RWPE1 (cell line): ENCODE results near the gene CALML6.

Experiments
- CTCF ChIA-PET: fragments of 350-600 bp; sonication (Branson Sonifier 250); formaldehyde crosslinking; extraction: SDS; loops from one replicate; lab custom pipeline; 2021; lab: Yijun Ruan, JAX
- POLR2A ChIA-PET: fragments of 400-600 bp; formaldehyde crosslinking; extraction: SDS; loops from one replicate; lab custom pipeline; 2020; ENCODE audit warnings: antibody characterized with exemption; ENCODE audit not compliant: low non-redundant PET; lab: Yijun Ruan, JAX
- DNase-seq: peaks from one replicate; pipeline ENCODE4 v3.0.0; 2012; ENCODE audit warnings: low spot score
- H3K27ac ChIP-seq: fragments of 450-650 bp; 2 replicates; pipeline ENCODE4 v1.5.1; 2017
- TF ChIP-seq, protein P1 (sequence below): fragments of 450-650 bp; conservative IDR thresholded peaks from 2 replicates; pipeline ENCODE4 v1.5.1; 2017; ENCODE audit warnings: low read depth, mild to moderate bottlenecking

Gene CALML6

GRCh38 chr1:1938276-1938573, 23.2 kb downstream of the CALML6 start:
- CTCF ChIA-PET = no interaction called here
- TF ChIP-seq, protein P1, sequence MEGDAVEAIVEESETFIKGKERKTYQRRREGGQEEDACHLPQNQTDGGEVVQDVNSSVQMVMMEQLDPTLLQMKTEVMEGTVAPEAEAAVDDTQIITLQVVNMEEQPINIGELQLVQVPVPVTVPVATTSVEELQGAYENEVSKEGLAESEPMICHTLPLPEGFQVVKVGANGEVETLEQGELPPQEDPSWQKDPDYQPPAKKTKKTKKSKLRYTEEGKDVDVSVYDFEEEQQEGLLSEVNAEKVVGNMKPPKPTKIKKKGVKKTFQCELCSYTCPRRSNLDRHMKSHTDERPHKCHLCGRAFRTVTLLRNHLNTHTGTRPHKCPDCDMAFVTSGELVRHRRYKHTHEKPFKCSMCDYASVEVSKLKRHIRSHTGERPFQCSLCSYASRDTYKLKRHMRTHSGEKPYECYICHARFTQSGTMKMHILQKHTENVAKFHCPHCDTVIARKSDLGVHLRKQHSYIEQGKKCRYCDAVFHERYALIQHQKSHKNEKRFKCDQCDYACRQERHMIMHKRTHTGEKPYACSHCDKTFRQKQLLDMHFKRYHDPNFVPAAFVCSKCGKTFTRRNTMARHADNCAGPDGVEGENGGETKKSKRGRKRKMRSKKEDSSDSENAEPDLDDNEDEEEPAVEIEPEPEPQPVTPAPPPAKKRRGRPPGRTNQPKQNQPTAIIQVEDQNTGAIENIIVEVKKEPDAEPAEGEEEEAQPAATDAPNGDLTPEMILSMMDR = no peak

GRCh38 chr1:1938613-1939295, 23.7 kb downstream of the CALML6 start:
- DNase-seq = no peak
- TF ChIP-seq, protein P1 = no peak
- ChIA-PET CTCF (interaction anchor here (0.9 kb wide), 1 partner anchor 106 kb away, joined by 4 read pairs; no protein-coding TSS in a partner anchor), POLR2A (no interaction called here)
- no peak overlapping the region for H3K27ac ChIP-seq

More at GRCh38 chr1:1938276-1938573, 23.2 kb downstream of the CALML6 start:
- POLR2A ChIA-PET = no interaction called here
- no peak for DNase-seq
- H3K27ac ChIP-seq = no peak overlapping the region

GRCh38 chr1:1939296-1940122, 24.4 kb downstream of the CALML6 start:
- POLR2A ChIA-PET = no interaction called here
- CTCF ChIA-PET = interaction anchor here (0.9 kb wide), 1 partner anchor 105 kb away, joined by 4 read pairs; no protein-coding TSS in a partner anchor
- no peak for DNase-seq
- no peak overlapping the region for H3K27ac ChIP-seq
- TF ChIP-seq, protein P1 = no peak

GRCh38 chr1:1940123-1940425, 25.0 kb downstream of the CALML6 start:
- DNase-seq = no peak
- TF ChIP-seq, protein P1 = no peak
- no peak overlapping the region for H3K27ac ChIP-seq
- ChIA-PET POLR2A (no interaction called here), CTCF (no interaction called here)

DNA sequence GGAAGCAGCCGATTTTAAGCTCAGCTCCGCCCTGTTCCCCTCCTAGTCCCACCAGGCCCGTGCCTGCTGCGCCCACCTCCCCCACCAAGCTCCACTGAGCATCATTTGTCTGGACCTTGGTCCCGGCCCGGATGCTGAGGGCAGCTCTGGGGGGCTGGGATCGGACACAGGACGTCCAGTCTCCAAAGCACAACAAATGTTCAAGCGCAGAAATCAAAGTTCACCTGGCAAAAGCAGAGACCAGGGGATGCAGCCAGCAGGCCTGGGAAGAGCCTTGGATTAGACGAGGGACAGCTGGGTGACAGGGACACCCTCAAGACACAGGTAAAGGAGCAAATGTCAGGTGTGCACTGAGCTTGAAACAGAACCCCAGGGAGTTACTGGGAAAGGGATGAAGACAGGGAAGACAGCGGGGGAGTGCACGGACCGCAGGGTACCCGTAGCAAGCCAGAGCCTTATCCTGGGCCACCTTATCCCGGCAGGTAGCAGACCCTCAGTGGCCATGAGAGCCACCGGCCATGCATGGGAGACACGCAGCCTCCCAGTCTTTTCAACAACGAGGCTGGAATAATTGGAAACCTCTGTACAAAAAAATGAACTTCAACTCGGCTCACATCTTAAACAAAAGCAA, 26.3 kb downstream of the CALML6 start:
- TF ChIP-seq, protein P1 = no peak
- ChIA-PET POLR2A (no interaction called here), CTCF (interaction anchor here (1.2 kb wide), 1 partner anchor 103 kb away, joined by 6 read pairs; no protein-coding TSS in a partner anchor)
- DNase-seq = no peak
- no peak overlapping the region for H3K27ac ChIP-seq
